GM18498 (cell line): Measurements from ENCODE around the gene LIG1.
"Not testable (repeated sequence)": the region's sequence is repeated elsewhere in the genome, so short reads cannot be mapped to it uniquely, and the experiment has no call there.

Source experiments
- ATAC-seq: cut with Tn5 transposase; IDR thresholded peaks from one replicate; pipeline ENCODE4 v1.9.1; 2021; ENCODE audit warnings: mild to moderate bottlenecking, moderate library complexity; ENCODE audit not compliant: unreplicated experiment

Gene LIG1

GRCh38 chr19:48085904-48086864 lies 84.0 kb downstream of the LIG1 start:
- ATAC-seq = no peak

- no peak for ATAC-seq
Measured at GRCh38 chr19:48085076-48085475, 85.1 kb downstream of the LIG1 start.

- no peak for ATAC-seq
Measured at GRCh38 chr19:48081106-48081505, 89.0 kb downstream of the LIG1 start.

GRCh38 chr19:48070177-48070769 lies 99.9 kb downstream of the LIG1 start:
- not testable (repeated sequence) for ATAC-seq

GRCh38 chr19:48069435-48069834 lies 100.7 kb downstream of the LIG1 start:
- ATAC-seq = no peak
